Smooth muscle cell of the brain vasculature (primary cell): ENCODE measurements around the gene NINJ2.

Experiments used
- DNase-seq: peaks from one replicate; pipeline ENCODE4 v3.0.0-alpha.2; 2012; ENCODE audit warnings: low read depth, low spot score

NINJ2 gene

GRCh38 chr12:614411-614970, 48.8 kb downstream of the NINJ2 start:
- DNase-seq = no peak

- no peak for DNase-seq
Observed at GRCh38 chr12:613996-614395, 49.2 kb downstream of the NINJ2 start.

GRCh38 chr12:612886-613285, 50.4 kb downstream of the NINJ2 start:
- DNase-seq = no peak

- DNase-seq = no peak
Observed at GRCh38 chr12:612293-612692, 51.0 kb downstream of the NINJ2 start.

- DNase-seq = no peak
Observed at GRCh38 chr12:611721-612120, 51.5 kb downstream of the NINJ2 start.

- DNase-seq = no peak
Observed at GRCh38 chr12:608921-609320, 54.3 kb downstream of the NINJ2 start.

GRCh38 chr12:608413-608812, 54.8 kb downstream of the NINJ2 start:
- DNase-seq = no peak

- no peak for DNase-seq
Observed at GRCh38 chr12:607541-608001, 55.7 kb downstream of the NINJ2 start.

GRCh38 chr12:604956-605355, 58.3 kb downstream of the NINJ2 start:
- no peak for DNase-seq

- DNase-seq = no peak
Observed at GRCh38 chr12:602700-603068, 60.6 kb downstream of the NINJ2 start.

- DNase-seq = no peak
Observed at GRCh38 chr12:601976-602699, 61.1 kb downstream of the NINJ2 start.

GRCh38 chr12:599756-600155, 63.5 kb downstream of the NINJ2 start:
- DNase-seq = no peak

GRCh38 chr12:597926-598568, 65.2 kb downstream of the NINJ2 start:
- DNase-seq = no peak

- no peak for DNase-seq
Observed at GRCh38 chr12:593396-594270, 69.6 kb downstream of the NINJ2 start.

GRCh38 chr12:592024-592505, 71.2 kb downstream of the NINJ2 start:
- DNase-seq = no peak

- DNase-seq = no peak
Observed at GRCh38 chr12:591167-592023, 71.8 kb downstream of the NINJ2 start.

GRCh38 chr12:590206-590750, 73.0 kb downstream of the NINJ2 start:
- DNase-seq = no peak

GRCh38 chr12:588646-589045, 74.6 kb downstream of the NINJ2 start:
- DNase-seq = no peak

- DNase-seq = no peak
Observed at GRCh38 chr12:588024-588322, 75.3 kb downstream of the NINJ2 start.

- DNase-seq = no peak
Observed at GRCh38 chr12:587132-588023, 75.9 kb downstream of the NINJ2 start.
